NCI-H526 treated with DMSO at 0.1 percent for 48 hours (cell line): ENCODE measurements around the gene CETN1.

Experiments
- DNase-seq: peaks from one replicate; lab custom pipeline; 2025; lab: John Stamatoyannopoulos, UW

Gene CETN1

GRCh38 chr18:623761-624620 lies 43.8 kb downstream of the CETN1 start:
- DNase-seq: peak; percentile 19

GRCh38 chr18:627231-627630 lies 47.1 kb downstream of the CETN1 start:
- no peak for DNase-seq

GRCh38 chr18:629269-630150 lies 49.3 kb downstream of the CETN1 start:
- no peak for DNase-seq

GRCh38 chr18:631560-631959 lies 51.4 kb downstream of the CETN1 start:
- DNase-seq: no peak
